DOHH2 (cell line): Measurements from ENCODE around the gene F10.

Source experiments
- H3F3A ChIP-seq: fragments of 200-600 bp; sonication (generic), shearing (Covaris generic); 2 replicates; pipeline ENCODE4 v1.6.0; 2016; ENCODE audit warnings: antibody characterized with exemption, mild to moderate bottlenecking; ENCODE audit not compliant: control insufficient read depth, insufficient read depth
- H3K27ac ChIP-seq: fragments of 200-600 bp; sonication (generic); 2 replicates; pipeline ENCODE4 v1.5.1; 2014; ENCODE audit warnings: low read depth, mild to moderate bottlenecking, low read length, moderate library complexity
- H3K27me3 ChIP-seq: fragments of 200-600 bp; sonication (generic); 2 replicates; pipeline ENCODE4 v1.6.1; 2014; ENCODE audit warnings: mild to moderate bottlenecking, low read length, mixed read lengths; ENCODE audit not compliant: control insufficient read depth
- H3K36me3 ChIP-seq: fragments of 200-600 bp; sonication (generic); 2 replicates; pipeline ENCODE4 v1.6.1; 2014; ENCODE audit warnings: mild to moderate bottlenecking, low read length, moderate library complexity, mixed read lengths; ENCODE audit not compliant: control insufficient read depth
- H3K4me1 ChIP-seq: fragments of 200-600 bp; sonication (generic); 2 replicates; pipeline ENCODE4 v1.6.1; 2014; ENCODE audit warnings: mild to moderate bottlenecking, low read length, mixed read lengths; ENCODE audit not compliant: control insufficient read depth
- H3K4me2 ChIP-seq: fragments of 200-600 bp; sonication (generic); 2 replicates; pipeline ENCODE4 v1.6.0; 2014; ENCODE audit warnings: mild to moderate bottlenecking, low read length, moderate library complexity
- H3K4me3 ChIP-seq: fragments of 200-600 bp; sonication (generic); 2 replicates; pipeline ENCODE4 v1.5.1; 2014; ENCODE audit warnings: mild to moderate bottlenecking, low read length, mixed read lengths
- H3K79me2 ChIP-seq: fragments of 200-600 bp; sonication (generic); 2 replicates; pipeline ENCODE4 v1.6.1; 2014; ENCODE audit warnings: mild to moderate bottlenecking, low read length, mixed read lengths; ENCODE audit not compliant: control insufficient read depth
- H3K9me2 ChIP-seq: fragments of 200-600 bp; sonication (generic); replicated peaks from 2 replicates; pipeline ENCODE4 v1.6.1; 2014; ENCODE audit warnings: mild to moderate bottlenecking, low read length, mixed read lengths; ENCODE audit not compliant: control insufficient read depth
- H3K9me3 ChIP-seq: fragments of 200-600 bp; sonication (generic); 2 replicates; pipeline ENCODE4 v1.6.1; 2014; ENCODE audit warnings: antibody characterized with exemption, low read length, mixed read lengths; ENCODE audit not compliant: control insufficient read depth, insufficient read depth
- H4K20me1 ChIP-seq: fragments of 200-600 bp; sonication (generic); 2 replicates; pipeline ENCODE4 v1.6.0; 2014; ENCODE audit warnings: low read depth, mild to moderate bottlenecking, antibody characterized with exemption, low read length, moderate library complexity; ENCODE audit not compliant: control insufficient read depth, insufficient read depth
- CTCF ChIP-seq: fragments of 200-600 bp; sonication (generic); IDR thresholded peaks from one replicate; pipeline ENCODE4 v1.5.1; 2014; ENCODE audit warnings: antibody characterized with exemption, mild to moderate bottlenecking, low read depth, low read length; ENCODE audit not compliant: poor library complexity, severe bottlenecking
- EZH2phosphoT487 ChIP-seq: fragments of 200-600 bp; sonication (generic); IDR thresholded peaks from 2 replicates; pipeline ENCODE4 v1.6.1; 2017; ENCODE audit warnings: borderline replicate concordance, mild to moderate bottlenecking, antibody characterized with exemption, low read length, moderate library complexity, mixed read lengths

Gene F10

GRCh38 chr13:113112893-113113845 lies 9.4 kb upstream of the F10 start:
- H3K27me3 ChIP-seq = no peaks in the 10 kb centered on the region

GRCh38 chr13:113113846-113114271 lies 8.7 kb upstream of the F10 start:
- Histone ChIP-seq H3K36me3 (no peaks in the 10 kb centered on the region), H3K27me3 (no peaks in the 10 kb centered on the region), H3K4me1 (no peaks in the 10 kb centered on the region), H3K9me2 (no peaks in the 10 kb centered on the region), H3K27ac (no peak overlapping the region), H3F3A (no peaks in the 10 kb centered on the region), H3K4me2 (no peak overlapping the region), H3K9me3 (peaks cover 7% of the 10 kb centered on the region; the same call in 1 of the 2 replicates), H4K20me1 (no peaks in the 10 kb centered on the region), H3K79me2 (no peaks in the 10 kb centered on the region), H3K4me3 (no peak overlapping the region)
- TF ChIP-seq CTCF = no peak
- TF ChIP-seq EZH2phosphoT487 = no peak

More at GRCh38 chr13:113112893-113113845, 9.4 kb upstream of the F10 start:
- Histone ChIP-seq H3K4me3 (no peak overlapping the region), H3K9me2 (no peaks in the 10 kb centered on the region), H3K79me2 (no peaks in the 10 kb centered on the region), H3F3A (no peaks in the 10 kb centered on the region), H3K4me2 (no peak overlapping the region), H4K20me1 (no peaks in the 10 kb centered on the region), H3K9me3 (peaks cover 7% of the 10 kb centered on the region; the same call in 1 of the 2 replicates), H3K4me1 (no peaks in the 10 kb centered on the region), H3K36me3 (no peaks in the 10 kb centered on the region), H3K27ac (no peak overlapping the region)
- TF ChIP-seq EZH2phosphoT487 = no peak
- TF ChIP-seq CTCF = no peak

- no peaks in the 10 kb centered on the region for H4K20me1 ChIP-seq
- no peaks in the 10 kb centered on the region for H3K79me2 ChIP-seq
- H3K4me1 ChIP-seq = no peaks in the 10 kb centered on the region
- peaks cover 1% of the 10 kb centered on the region; the same call in 1 of the 2 replicates for H3K9me3 ChIP-seq
- TF ChIP-seq EZH2phosphoT487 (no peak), CTCF (no peak)
- no peaks in the 10 kb centered on the region for H3K27me3 ChIP-seq
- H3K36me3 ChIP-seq = no peaks in the 10 kb centered on the region
- no peak overlapping the region for H3K4me3 ChIP-seq
- H3K9me2 ChIP-seq = no peaks in the 10 kb centered on the region
- H3K27ac ChIP-seq = no peak overlapping the region
- no peak overlapping the region for H3K4me2 ChIP-seq
- H3F3A ChIP-seq = no peaks in the 10 kb centered on the region
Measured at GRCh38 chr13:113114511-113115362, 7.9 kb upstream of the F10 start.
